K562 (cell line): ENCODE results near the gene JMJD1C.

Experiments used
- POLR2AphosphoS5 ChIP-seq: IDR thresholded peaks from 2 replicates; pipeline ENCODE4 v1.6.1; 2011; ENCODE audit warnings: mild to moderate bottlenecking, low read depth, low read length, moderate library complexity; ENCODE audit not compliant: control insufficient read depth, insufficient read depth
- ZNF212 ChIP-seq: fragments of 450-650 bp; formaldehyde crosslinking; IDR thresholded peaks from 2 replicates; pipeline ENCODE4 v1.4.0; 2020; ENCODE audit warnings: mild to moderate bottlenecking

GRCh38 chr10:63464402-63465292, 1.1 kb downstream of the JMJD1C start:
- TF ChIP-seq ZNF212 (CRISPR knock-in tag) (no peak), POLR2AphosphoS5 (no peak)
